ACHN (cell line): ENCODE data around the gene YIF1B.

Source experiments
- DNase-seq: peaks from one replicate; pipeline ENCODE4 v3.0.0-alpha.2; 2015
- in situ Hi-C: cut with HindIII; loops from 2 replicates; pipeline ENCODE4 v1.10.0; 2017; ENCODE audit warnings: low sequenced_read_pairs, low pct_ligation_motif_present, low pct_unique_long_range_greater_than_20kb

The YIF1B gene

GRCh38 chr19:38283271-38283670 lies 32.5 kb downstream of the YIF1B start:
- in situ Hi-C loops, result no loop called here
- no peak for DNase-seq

- in situ Hi-C loops, result no loop called here
- DNase-seq, result no peak
Observed at GRCh38 chr19:38281811-38282566, 33.8 kb downstream of the YIF1B start.

DNA sequence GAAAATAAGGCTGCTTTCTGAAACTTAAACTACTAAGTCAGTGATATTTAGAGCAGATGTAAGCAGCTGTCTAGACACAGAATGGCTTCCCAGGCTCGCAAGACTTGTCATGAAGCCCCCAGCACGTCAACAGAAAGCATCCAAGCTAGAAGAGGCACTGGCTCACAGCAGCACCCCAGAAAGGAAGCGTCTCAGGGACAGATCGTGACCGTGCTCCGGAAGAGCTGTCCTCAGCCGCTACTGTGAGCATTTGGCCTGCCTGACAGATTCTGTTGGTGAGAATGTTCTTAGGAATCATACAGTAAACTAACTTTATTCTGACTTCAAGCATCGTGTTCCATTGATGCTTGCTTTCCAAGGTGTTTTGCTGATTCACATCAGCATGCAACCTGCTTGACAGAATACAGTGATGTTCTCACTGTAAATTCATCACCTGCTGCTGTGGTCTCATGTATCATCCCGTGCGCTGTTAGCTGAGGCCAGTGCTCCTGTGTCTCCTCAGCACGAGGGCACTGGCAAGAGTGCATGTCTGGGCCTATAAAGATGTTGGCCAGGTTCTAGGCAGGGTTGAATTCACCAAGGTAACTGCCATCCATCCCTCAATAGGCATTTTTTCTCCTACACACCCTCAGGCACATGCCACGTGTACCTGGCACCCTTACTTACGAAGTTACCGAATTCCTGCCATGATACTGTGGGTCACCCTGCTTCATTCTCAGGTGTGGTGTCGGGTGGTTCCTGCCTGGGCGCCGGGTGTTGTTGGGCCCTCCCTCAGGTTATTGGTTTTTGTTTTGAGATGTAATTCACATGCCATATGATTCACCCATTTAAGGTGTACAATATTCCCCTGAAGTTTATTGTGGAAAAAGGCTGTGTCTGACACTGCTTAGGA lies 35.5 kb downstream of the YIF1B start:
- in situ Hi-C loops, result no loop called here

GRCh38 chr19:38278751-38279150 lies 37.0 kb downstream of the YIF1B start:
- no peak for DNase-seq
- in situ Hi-C loops, result no loop called here

More for the DNA sequence above, 35.5 kb downstream of the YIF1B start:
- no peak for DNase-seq

- DNase-seq, result no peak
- in situ Hi-C loops, result no loop called here
Observed at GRCh38 chr19:38277969-38278680, 37.6 kb downstream of the YIF1B start.

GRCh38 chr19:38277549-38277948 lies 38.2 kb downstream of the YIF1B start:
- in situ Hi-C loops, result no loop called here
- DNase-seq, result no peak

GRCh38 chr19:38276942-38277517 lies 38.7 kb downstream of the YIF1B start:
- in situ Hi-C loops, result no loop called here

DNA sequence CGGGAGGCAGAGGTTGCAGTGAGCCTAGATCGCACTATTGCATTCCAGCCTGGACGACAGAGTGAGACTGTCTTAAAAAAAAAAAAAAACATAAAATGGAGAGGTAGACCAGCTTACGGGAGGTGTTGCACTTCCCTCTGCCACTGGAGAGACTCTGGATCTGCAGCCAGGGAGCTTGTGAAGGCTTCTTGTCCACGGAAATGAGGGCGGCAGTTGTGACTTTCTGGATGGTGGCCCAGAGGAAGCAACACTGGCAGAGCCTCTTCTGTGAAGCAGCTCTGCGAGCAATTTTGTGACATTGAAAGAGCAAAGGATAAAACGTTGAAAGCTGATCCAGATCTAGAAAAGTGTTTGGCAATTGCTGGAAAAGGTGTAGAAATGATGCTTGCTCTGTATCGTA lies 41.0 kb downstream of the YIF1B start:
- DNase-seq, result no peak
- in situ Hi-C loops, result no loop called here

More at GRCh38 chr19:38276942-38277517, 38.7 kb downstream of the YIF1B start:
- no peak for DNase-seq

DNA sequence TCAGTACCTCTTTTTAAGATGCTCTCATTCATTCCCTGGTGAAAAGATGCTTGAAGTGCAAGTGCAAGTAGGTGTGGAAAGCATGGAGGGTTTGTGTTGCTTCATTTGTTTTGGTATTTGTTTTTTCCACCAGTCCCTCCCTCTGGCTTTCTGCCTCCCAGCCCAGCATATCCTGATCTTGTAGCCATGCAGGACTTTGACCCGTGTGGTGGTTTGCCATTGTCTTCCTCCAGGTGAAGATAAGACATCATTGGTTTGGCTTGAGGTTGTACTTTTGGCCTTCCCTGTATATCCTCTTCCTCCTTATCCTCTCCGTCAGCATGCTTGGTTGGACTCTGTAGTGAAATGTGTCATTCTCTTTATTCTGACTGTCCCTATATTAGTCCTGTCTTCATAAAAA lies 42.2 kb downstream of the YIF1B start:
- no peak for DNase-seq
- in situ Hi-C loops, result no loop called here

- in situ Hi-C loops, result no loop called here
- peak; percentile 30 for DNase-seq
Observed at GRCh38 chr19:38270587-38271167, 45.1 kb downstream of the YIF1B start.

GRCh38 chr19:38268539-38268938 lies 47.2 kb downstream of the YIF1B start:
- DNase-seq, result no peak
- in situ Hi-C loops, result no loop called here

DNA sequence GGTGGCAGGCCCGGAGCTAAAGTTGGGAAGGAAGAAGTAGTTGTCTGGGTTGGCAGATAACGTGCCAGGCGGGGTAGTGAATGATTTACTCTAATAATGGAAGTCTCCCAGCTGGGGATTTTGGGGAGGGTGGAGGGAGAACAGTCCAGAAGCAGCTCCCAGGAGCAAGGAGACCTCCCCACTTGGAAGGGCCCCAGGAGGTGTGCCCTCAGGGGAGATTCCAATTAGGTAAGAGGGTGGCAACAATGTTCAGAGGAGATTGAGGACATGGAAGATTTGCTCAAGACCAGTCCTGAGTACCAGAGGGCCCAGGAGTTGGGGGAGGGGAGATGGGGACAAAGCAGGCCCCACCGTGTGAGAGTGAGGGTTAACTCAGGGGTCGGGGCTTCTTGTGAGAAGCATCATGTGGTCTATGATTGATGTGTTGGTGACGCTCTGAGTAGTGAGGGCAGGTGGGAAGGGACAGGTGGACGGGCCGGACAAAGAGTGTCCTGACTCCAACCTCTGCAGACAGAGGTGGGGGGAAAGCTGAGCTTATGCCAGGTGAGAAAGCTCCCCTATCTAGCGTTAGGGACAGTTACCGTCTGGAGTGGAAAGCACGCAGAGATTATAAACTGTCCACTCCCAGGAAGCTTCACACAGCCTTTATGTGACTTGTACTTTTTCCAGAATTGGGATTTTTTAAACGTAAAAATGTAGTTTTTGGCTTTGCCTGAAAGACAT lies 47.8 kb downstream of the YIF1B start:
- DNase-seq, result peak; percentile 13
- in situ Hi-C loops, result no loop called here

- DNase-seq, result peak; percentile 50
- in situ Hi-C loops, result no loop called here
Observed at GRCh38 chr19:38266981-38267597, 48.7 kb downstream of the YIF1B start.

GRCh38 chr19:38265921-38266429 lies 49.8 kb downstream of the YIF1B start:
- in situ Hi-C loops, result no loop called here
- no peak for DNase-seq

DNA sequence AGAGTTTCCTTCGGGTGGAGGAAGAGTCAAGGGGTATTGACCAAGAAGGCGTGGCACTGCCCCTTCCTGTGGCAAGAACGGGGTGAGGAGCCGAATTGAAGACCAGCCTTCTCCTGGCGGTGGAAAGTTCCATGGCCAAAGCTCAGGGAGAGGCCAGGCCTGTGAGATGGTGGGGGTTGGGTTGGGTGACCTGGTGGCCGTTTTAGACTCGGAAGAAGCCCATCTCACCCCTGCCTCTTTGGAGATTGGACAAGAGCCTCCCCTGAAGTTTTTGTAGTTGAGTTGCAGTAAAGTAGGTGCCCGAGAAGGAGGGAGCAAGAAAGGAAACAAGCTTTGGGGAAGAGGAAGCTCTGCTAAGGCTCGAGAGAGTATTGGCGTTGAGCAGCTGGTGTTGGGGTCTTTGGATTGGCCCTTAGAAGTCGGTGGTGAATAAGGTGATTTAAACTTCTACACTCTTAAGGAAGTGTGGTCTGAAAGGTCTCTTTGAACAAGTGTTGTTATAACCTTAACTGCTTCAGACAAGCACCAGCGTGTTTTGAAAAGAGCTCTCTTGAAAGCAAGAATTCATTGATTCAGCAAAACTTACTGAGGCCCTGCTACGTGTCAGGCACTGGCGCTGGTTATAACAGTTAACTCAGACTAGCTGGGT lies 50.4 kb downstream of the YIF1B start:
- in situ Hi-C loops, result no loop called here
- no peak for DNase-seq

GRCh38 chr19:38264486-38265212 lies 51.1 kb downstream of the YIF1B start, which contains the start of gene SPINT2:
TSS of gene SPINT2 (plus strand) at chr19:38264573. CDS start at chr19:38264893, 320 bp downstream.
- DNase-seq, result no peak
- in situ Hi-C loops, result no loop called here
